Suprapubic skin (tissue), 4 donors: ENCODE measurements around the gene TM7SF2. TPM values are rescaled to one million over a fixed set of nuclear protein-coding genes. Genes with fewer than 3 reads are reported as not detected.

ENCODE experiments used
- DNase-seq, 2 donors: peaks; one replicate each; pipeline ENCODE4 v3.0.0-alpha.2; 2019; ENCODE audit warnings: low spot score in 2 of 2
- H3K27ac ChIP-seq: fragments of 200-600 bp; sonication (generic); one replicate; pipeline ENCODE4 v1.5.1; 2019
- H3K27me3 ChIP-seq: fragments of 200-600 bp; sonication (generic); one replicate; pipeline ENCODE4 v1.5.1; 2019
- H3K36me3 ChIP-seq: fragments of 200-600 bp; sonication (generic); one replicate; pipeline ENCODE4 v1.5.1; 2019
- H3K4me1 ChIP-seq: fragments of 200-600 bp; sonication (generic); one replicate; pipeline ENCODE4 v1.5.1; 2019
- H3K4me3 ChIP-seq: fragments of 200-600 bp; sonication (generic); one replicate; pipeline ENCODE4 v1.5.1; 2019; ENCODE audit warnings: mild to moderate bottlenecking
- H3K9me3 ChIP-seq: fragments of 200-600 bp; sonication (generic); one replicate; pipeline ENCODE4 v1.5.1; 2019
- EP300 ChIP-seq: sonication (generic); formaldehyde crosslinking; IDR thresholded peaks from one replicate; pipeline ENCODE4 v1.6.1; 2017; ENCODE audit warnings: antibody characterized with exemption
- POLR2A ChIP-seq, 2 donors: fragments of 450-650 bp; IDR thresholded peaks; one replicate each; pipeline ENCODE4 v1.6.1; 2017; ENCODE audit warnings: antibody characterized with exemption in 2 of 2, mild to moderate bottlenecking in 2 of 2, moderate library complexity in 2 of 2
- POLR2AphosphoS5 ChIP-seq, 3 donors: sonication (generic); formaldehyde crosslinking; IDR thresholded peaks; one replicate each; pipeline ENCODE4 v1.6.1; 2017; ENCODE audit warnings: antibody characterized with exemption in 3 of 3
- WGBS: methylation state at CpG from one replicate; pipeline ENCODE4 v1.1.5; 2018; 5-methylcytosine and 5-hydroxymethylcytosine counted together
- total RNA-seq, 4 donors: library from RNA; depleted of rRNA; stranded (reverse); fragments of >200 nt; gene quantifications; one replicate each; pipeline ENCODE4 v1.1.0, GENCODE V29; 2016
- TF ChIP-seq, protein P1 (sequence below), 2 donors: fragments of 200-600 bp in 1 of 2; fragments of 450-650 bp in 1 of 2; sonication (generic) in 1 of 2; IDR thresholded peaks; one replicate each; pipeline ENCODE4 v1.5.1; 2016 to 2019; ENCODE audit warnings: antibody characterized with exemption in 2 of 2, mild to moderate bottlenecking in 1 of 2, moderate library complexity in 1 of 2

Gene TM7SF2
- total RNA-seq, 4 donors from 2014 or later = 76.5 to 214 (median 145) TPM

- Histone ChIP-seq H3K4me3 (no peak overlapping the region), H3K27ac (no peak overlapping the region), H3K36me3 (no peaks in the 10 kb centered on the region), H3K27me3 (no peaks in the 10 kb centered on the region), H3K4me1 (no peaks in the 10 kb centered on the region), H3K9me3 (no peaks in the 10 kb centered on the region)
- DNase-seq = no peak
- WGBS = 71% methylated on average over 3 of the region's 4 CpGs
- TF ChIP-seq POLR2A (IDR thresholded peaks at IDR 0.05) = no peak
- TF ChIP-seq, protein P1, sequence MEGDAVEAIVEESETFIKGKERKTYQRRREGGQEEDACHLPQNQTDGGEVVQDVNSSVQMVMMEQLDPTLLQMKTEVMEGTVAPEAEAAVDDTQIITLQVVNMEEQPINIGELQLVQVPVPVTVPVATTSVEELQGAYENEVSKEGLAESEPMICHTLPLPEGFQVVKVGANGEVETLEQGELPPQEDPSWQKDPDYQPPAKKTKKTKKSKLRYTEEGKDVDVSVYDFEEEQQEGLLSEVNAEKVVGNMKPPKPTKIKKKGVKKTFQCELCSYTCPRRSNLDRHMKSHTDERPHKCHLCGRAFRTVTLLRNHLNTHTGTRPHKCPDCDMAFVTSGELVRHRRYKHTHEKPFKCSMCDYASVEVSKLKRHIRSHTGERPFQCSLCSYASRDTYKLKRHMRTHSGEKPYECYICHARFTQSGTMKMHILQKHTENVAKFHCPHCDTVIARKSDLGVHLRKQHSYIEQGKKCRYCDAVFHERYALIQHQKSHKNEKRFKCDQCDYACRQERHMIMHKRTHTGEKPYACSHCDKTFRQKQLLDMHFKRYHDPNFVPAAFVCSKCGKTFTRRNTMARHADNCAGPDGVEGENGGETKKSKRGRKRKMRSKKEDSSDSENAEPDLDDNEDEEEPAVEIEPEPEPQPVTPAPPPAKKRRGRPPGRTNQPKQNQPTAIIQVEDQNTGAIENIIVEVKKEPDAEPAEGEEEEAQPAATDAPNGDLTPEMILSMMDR (IDR thresholded peaks at IDR 0.05) = no peak
- no peak for TF ChIP-seq EP300
- no peak for TF ChIP-seq POLR2AphosphoS5 (IDR thresholded peaks at IDR 0.05)
These were observed 44.8 kb upstream of the TM7SF2 start for GRCh38 chr11:65066805-65067291.

- no peak for DNase-seq
- no peak overlapping the region for H3K27ac ChIP-seq
- no peaks in the 10 kb centered on the region for H3K27me3 ChIP-seq
- H3K9me3 ChIP-seq = no peaks in the 10 kb centered on the region
- no peaks in the 10 kb centered on the region for H3K4me1 ChIP-seq
- TF ChIP-seq, protein P1 (IDR thresholded peaks at IDR 0.05) = no peak
- TF ChIP-seq POLR2A (IDR thresholded peaks at IDR 0.05) (no peak), EP300 (no peak), POLR2AphosphoS5 (IDR thresholded peaks at IDR 0.05) (no peak)
- no peaks in the 10 kb centered on the region for H3K36me3 ChIP-seq
- 90% methylated on average over 7 of the region's 10 CpGs for WGBS
- H3K4me3 ChIP-seq = no peak overlapping the region
These were observed 44.2 kb upstream of the TM7SF2 start for GRCh38 chr11:65067446-65067845.

DNA sequence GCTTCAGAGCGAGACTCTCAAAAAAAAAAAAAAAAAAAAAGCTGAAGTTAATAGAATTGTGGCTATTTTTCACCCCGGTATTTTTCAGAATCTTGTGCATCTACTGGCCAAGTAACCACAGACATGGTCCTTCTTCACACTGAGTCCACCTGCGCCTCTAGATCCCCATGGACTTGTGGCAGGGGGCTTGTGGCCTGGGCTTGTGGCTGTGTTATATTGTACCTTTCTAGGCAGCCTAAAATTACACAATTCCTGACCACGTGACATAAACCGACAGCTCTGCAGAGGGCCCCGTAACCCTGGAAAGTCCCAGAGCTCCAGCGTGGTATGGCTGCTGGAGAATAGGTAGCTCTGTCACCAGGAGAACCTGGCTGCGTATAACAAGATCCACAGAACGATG is 42.5 kb upstream of the TM7SF2 start:
- no peak for DNase-seq
- Histone ChIP-seq H3K36me3 (no peaks in the 10 kb centered on the region), H3K27me3 (no peaks in the 10 kb centered on the region), H3K27ac (no peak overlapping the region), H3K4me3 (no peak overlapping the region), H3K4me1 (no peaks in the 10 kb centered on the region), H3K9me3 (no peaks in the 10 kb centered on the region)
- TF ChIP-seq, protein P1 (IDR thresholded peaks at IDR 0.05) = no peak
- TF ChIP-seq EP300 (no peak), POLR2A (IDR thresholded peaks at IDR 0.05) (no peak), POLR2AphosphoS5 (IDR thresholded peaks at IDR 0.05) (no peak)
- 60% methylated on average over 9 of the region's 9 CpGs for WGBS

- TF ChIP-seq POLR2AphosphoS5 (IDR thresholded peaks at IDR 0.05) = no peak
- no peak for TF ChIP-seq EP300
- TF ChIP-seq POLR2A (IDR thresholded peaks at IDR 0.05) = no peak
- TF ChIP-seq, protein P1 (IDR thresholded peaks at IDR 0.05) = no peak
- no peak overlapping the region for H3K27ac ChIP-seq
- WGBS = 74% methylated on average over 4 of the region's 4 CpGs
- no peaks in the 10 kb centered on the region for H3K36me3 ChIP-seq
- H3K4me1 ChIP-seq = no peaks in the 10 kb centered on the region
- H3K9me3 ChIP-seq = no peaks in the 10 kb centered on the region
- H3K4me3 ChIP-seq = no peak overlapping the region
- no peak for DNase-seq
- H3K27me3 ChIP-seq = no peaks in the 10 kb centered on the region
These were observed 39.6 kb upstream of the TM7SF2 start for GRCh38 chr11:65071907-65072630.

DNA sequence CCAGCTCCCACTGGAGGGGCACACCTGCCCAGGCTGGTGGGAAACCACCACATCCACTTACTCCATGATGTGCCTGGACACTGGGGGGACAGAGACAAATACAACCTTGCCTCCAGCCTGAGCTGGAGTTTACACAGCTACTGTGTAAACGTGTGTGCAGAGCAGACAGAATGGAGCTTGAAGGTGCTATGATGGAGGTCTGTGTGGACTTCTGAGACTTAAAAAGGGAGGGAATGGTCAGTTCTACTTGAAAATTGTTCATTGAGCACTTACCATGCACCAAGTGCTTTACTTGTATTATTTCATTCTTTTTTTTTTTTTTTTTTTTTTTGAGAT is 39.1 kb upstream of the TM7SF2 start:
- TF ChIP-seq EP300 (no peak), POLR2AphosphoS5 (IDR thresholded peaks at IDR 0.05) (no peak), POLR2A (IDR thresholded peaks at IDR 0.05) (no peak)
- TF ChIP-seq, protein P1 (IDR thresholded peaks at IDR 0.05) = no peak
- H3K27me3 ChIP-seq = no peaks in the 10 kb centered on the region
- no peaks in the 10 kb centered on the region for H3K4me1 ChIP-seq
- no peaks in the 10 kb centered on the region for H3K36me3 ChIP-seq
- 60% methylated on average over 1 of the region's 1 CpG for WGBS
- DNase-seq = no peak
- no peak overlapping the region for H3K27ac ChIP-seq
- no peaks in the 10 kb centered on the region for H3K9me3 ChIP-seq
- H3K4me3 ChIP-seq = no peak overlapping the region
